IMR-90 (cell line): ENCODE measurements around the gene FHL2. TPM values are rescaled to one million over a fixed set of nuclear protein-coding genes. Genes with fewer than 3 reads are reported as not detected.
A peak's percentile ranks its signal among the peaks of the same experiment; 100 is the strongest.

ENCODE experiments used
- ATAC-seq: fragments of 200-7000 bp; cut with Tn5 transposase; 2 replicates; pipeline ENCODE4 v1.9.1; 2020; ENCODE audit warnings: low read depth, mild to moderate bottlenecking, moderate library complexity
- BruUV-seq: library from RNA; stranded (reverse); fragments of 400-500 nt; replicated peaks from 2 replicates; lab custom pipeline; 2021; lab: Mats Ljungman, UMichigan
- CTCF ChIA-PET: fragments of 300-600 bp; formaldehyde crosslinking; extraction: SDS; loops from one replicate; lab custom pipeline; 2021; ENCODE audit warnings: antibody characterized with exemption; lab: Yijun Ruan, JAX
- POLR2A ChIA-PET: fragments of 300-600 bp; sonication (Branson Sonifier 250); formaldehyde crosslinking; loops from one replicate; lab custom pipeline; 2022; ENCODE audit warnings: antibody characterized with exemption; ENCODE audit not compliant: unreplicated experiment; lab: Charles Lee
- DNase-seq: peaks from one replicate; pipeline ENCODE4 v3.0.0; 2013
- H2AFZ ChIP-seq: replicated peaks from 2 replicates; pipeline ENCODE3; 2013; ENCODE audit warnings: low read length, mild to moderate bottlenecking; ENCODE audit not compliant: poor library complexity
- H2AK5ac ChIP-seq: 2 replicates; pipeline ENCODE4 v1.6.1; 2013; ENCODE audit warnings: low read depth, low read length, inconsistent platforms
- H2AK9ac ChIP-seq: replicated peaks from 2 replicates; pipeline ENCODE3; 2013; ENCODE audit warnings: mild to moderate bottlenecking, low read depth, low read length, moderate library complexity; ENCODE audit not compliant: poor library complexity
- H2BK120ac ChIP-seq: 2 replicates; pipeline ENCODE4 v1.6.1; 2013; ENCODE audit warnings: low read depth, low read length, inconsistent platforms
- H2BK15ac ChIP-seq: 3 replicates; pipeline ENCODE4 v1.6.1; 2013; ENCODE audit warnings: low read depth, low read length, inconsistent platforms
- H2BK20ac ChIP-seq: 2 replicates; pipeline ENCODE4 v1.6.1; 2013; ENCODE audit warnings: low read depth, mild to moderate bottlenecking, inconsistent platforms, low read length, moderate library complexity
- H2BK5ac ChIP-seq: 2 replicates; pipeline ENCODE4 v1.6.1; 2013; ENCODE audit warnings: mild to moderate bottlenecking, low read depth, low read length, inconsistent platforms; ENCODE audit not compliant: poor library complexity, severe bottlenecking
- H3K14ac ChIP-seq: replicated peaks from 2 replicates; pipeline ENCODE4 v1.6.1; 2013; ENCODE audit warnings: low read depth, low read length, inconsistent platforms
- H3K18ac ChIP-seq: 2 replicates; pipeline ENCODE4 v1.6.1; 2013; ENCODE audit warnings: low read depth, low read length, control low read depth
- H3K23ac ChIP-seq: 2 replicates; pipeline ENCODE4 v1.6.1; 2013; ENCODE audit warnings: low read depth, low read length, inconsistent platforms
- H3K27ac ChIP-seq: 2 replicates; pipeline ENCODE4 v1.5.1; 2013; ENCODE audit warnings: mild to moderate bottlenecking, control low read depth, low read length; ENCODE audit not compliant: insufficient read depth
- H3K27me3 ChIP-seq: 2 replicates; pipeline ENCODE4 v1.6.1; 2013; ENCODE audit warnings: low read length; ENCODE audit not compliant: control insufficient read depth, insufficient read depth
- H3K36me3 ChIP-seq: 2 replicates; pipeline ENCODE4 v1.6.1; 2013; ENCODE audit warnings: low read length, mixed read lengths; ENCODE audit not compliant: control insufficient read depth, insufficient read depth
- H3K4ac ChIP-seq: 2 replicates; pipeline ENCODE4 v1.6.1; 2013; ENCODE audit warnings: low read depth, low read length, inconsistent platforms
- H3K4me1 ChIP-seq: 2 replicates; pipeline ENCODE4 v1.6.1; 2013; ENCODE audit warnings: low read length, mixed read lengths; ENCODE audit not compliant: control insufficient read depth, insufficient read depth
- H3K4me2 ChIP-seq: 2 replicates; pipeline ENCODE4 v1.6.1; 2013; ENCODE audit warnings: low read depth, mild to moderate bottlenecking, control low read depth, low read length, moderate library complexity
- H3K4me3 ChIP-seq: 2 replicates; pipeline ENCODE4 v1.5.1; 2013; ENCODE audit warnings: low read depth, mild to moderate bottlenecking, control low read depth, low read length, moderate library complexity; ENCODE audit not compliant: insufficient read depth
- H3K56ac ChIP-seq: 2 replicates; pipeline ENCODE4 v1.6.1; 2013; ENCODE audit warnings: low read length, inconsistent platforms; ENCODE audit not compliant: insufficient read depth; ENCODE audit errors: extremely low read depth
- H3K79me1 ChIP-seq, 2 experiments: 2 replicates each; pipeline ENCODE4 v1.6.1; 2013; ENCODE audit warnings: low read length in 2 of 2, inconsistent platforms in 1 of 2, low read depth in 1 of 2
- H3K9ac ChIP-seq: 2 replicates; pipeline ENCODE4 v1.6.1; 2013; ENCODE audit warnings: low read depth, low read length, control low read depth
- H3K9me1 ChIP-seq: 2 replicates; pipeline ENCODE4 v1.6.1; 2013; ENCODE audit warnings: low read length, inconsistent platforms; ENCODE audit not compliant: insufficient read depth
- H3K9me3 ChIP-seq: 2 replicates; pipeline ENCODE4 v1.6.1; 2013; ENCODE audit warnings: low read length; ENCODE audit not compliant: control insufficient read depth, insufficient read depth
- H4K20me1 ChIP-seq: 2 replicates; pipeline ENCODE4 v1.6.1; 2013; ENCODE audit warnings: low read length, inconsistent platforms; ENCODE audit not compliant: insufficient read depth
- H4K5ac ChIP-seq: 2 replicates; pipeline ENCODE4 v1.6.1; 2013; ENCODE audit warnings: mild to moderate bottlenecking, low read depth, low read length, control low read depth
- H4K8ac ChIP-seq, 2 experiments: 2 replicates each; pipeline ENCODE4 v1.6.1; 2013; ENCODE audit warnings: low read depth in 2 of 2, low read length in 2 of 2, control low read depth in 1 of 2, inconsistent platforms in 1 of 2
- H4K91ac ChIP-seq: 2 replicates; pipeline ENCODE4 v1.6.1; 2013; ENCODE audit warnings: low read depth, low read length, inconsistent platforms; ENCODE audit not compliant: insufficient read depth
- BHLHE40 ChIP-seq: fragments of 150-350 bp; IDR thresholded peaks from 2 replicates; pipeline ENCODE4 v1.6.1; 2016; ENCODE audit warnings: mild to moderate bottlenecking, low read depth, low read length
- CEBPB ChIP-seq: IDR thresholded peaks from 2 replicates; pipeline ENCODE4 v1.6.1; 2012; ENCODE audit warnings: low read depth, low read length, improper control_type of control experiment
- CHD1 ChIP-seq: IDR thresholded peaks from 2 replicates; pipeline ENCODE4 v1.6.1; 2012; ENCODE audit warnings: low read depth, low read length, improper control_type of control experiment
- MAZ ChIP-seq: IDR thresholded peaks from 2 replicates; pipeline ENCODE4 v1.6.1; 2012; ENCODE audit warnings: low read depth, mild to moderate bottlenecking, low read length, improper control_type of control experiment, moderate library complexity, borderline replicate concordance
- MXI1 ChIP-seq: IDR thresholded peaks from 2 replicates; pipeline ENCODE4 v1.6.1; 2012; ENCODE audit warnings: low read depth, mild to moderate bottlenecking, low read length, moderate library complexity, borderline replicate concordance
- NFE2L2 ChIP-seq: fragments of 150-350 bp; IDR thresholded peaks from 2 replicates; pipeline ENCODE4 v1.6.1; 2016; ENCODE audit warnings: low read depth, mild to moderate bottlenecking, low read length
- RAD21 ChIP-seq: IDR thresholded peaks from 2 replicates; pipeline ENCODE4 v1.6.1; 2012; ENCODE audit warnings: low read length, improper control_type of control experiment
- RFX5 ChIP-seq: IDR thresholded peaks from 2 replicates; pipeline ENCODE4 v1.8.0; 2012; ENCODE audit warnings: low read depth, mild to moderate bottlenecking, low read length, moderate library complexity
- SMC3 ChIP-seq: fragments of 150-350 bp; IDR thresholded peaks from 2 replicates; pipeline ENCODE4 v1.6.1; 2016; ENCODE audit warnings: low read depth, mild to moderate bottlenecking, antibody characterized with exemption, low read length, moderate library complexity
- WGBS, 2 experiments: methylation state at CpG; one replicate each; pipeline versions ENCODE4 v1.1.5 to v1.1.7; 2013; ENCODE audit warnings: missing lambda C conversion rate in 2 of 2; ENCODE audit not compliant: insufficient read length in 1 of 2; ENCODE audit errors: extremely low coverage in 2 of 2; 5-methylcytosine and 5-hydroxymethylcytosine counted together
- dilution Hi-C: fragments of 300-500 bp; cut with HindIII; formaldehyde crosslinking; loops from one replicate; pipeline ENCODE4 v1.14.3; 2018; ENCODE audit warnings: low sequenced_read_pairs; ENCODE audit not compliant: unreplicated experiment
- in situ Hi-C: fragments of 300-500 bp; cut with MboI; formaldehyde crosslinking; loops from 3 replicates; pipeline ENCODE4 v1.14.3; 2019; ENCODE audit warnings: low sequenced_read_pairs, inconsistent platforms, mixed read lengths
- intact Hi-C: fragments of 100-400 bp; cut with micrococcal nuclease; formaldehyde crosslinking; loops from 2 replicates; pipeline ENCODE4 v1.10.0; 2022
- polyA plus RNA-seq, 3 experiments: library from polyadenylated mRNA; depleted of rRNA; stranded (reverse); fragments of >200 nt; gene quantifications; 2 replicates each; pipeline ENCODE4 v1.2.3, GENCODE V29; 2012; ENCODE audit warnings: low replicate concordance in 1 of 3
- total RNA-seq: library from RNA; depleted of rRNA; stranded (reverse); fragments of >200 nt; gene quantifications from 2 replicates; pipeline ENCODE4 v1.2.3, GENCODE V29; 2012
- TF ChIP-seq, protein P1 (sequence below): conservative IDR thresholded peaks from 2 replicates; pipeline ENCODE4 v1.5.1; 2012; ENCODE audit warnings: mild to moderate bottlenecking, low read depth, low read length, improper control_type of control experiment

Gene FHL2
- total and polyA plus RNA-seq, 2 of the 4 experiments (the other 2 are of a cell fraction): 464 to 550 TPM

GRCh38 chr2:105320651-105321215, 78.1 kb downstream of the FHL2 start:
- in situ Hi-C loops (no loop called here), dilution Hi-C loops (no loop called here), intact Hi-C loops (no loop called here)
- Histone ChIP-seq H4K20me1 (peaks cover 25% of the 10 kb centered on the region; the same call in 1 of the 2 replicates), H2BK5ac (no peak overlapping the region), H4K5ac (no peak overlapping the region), H3K18ac (no peak overlapping the region), H3K27me3 (no peaks in the 10 kb centered on the region), H3K4ac (no peak overlapping the region), H2AK5ac (no peak overlapping the region), H3K14ac (no peak overlapping the region), H3K56ac (no peak overlapping the region), H3K23ac (no peak overlapping the region), H2AK9ac (no peak overlapping the region), H3K79me1 (peaks cover 38 to 70% of the 10 kb centered on the region in 2 experiments), H3K4me3 (no peak overlapping the region), H2AFZ (no peak overlapping the region), H3K4me2 (no peak overlapping the region), H2BK20ac (no peak overlapping the region), H2BK120ac (no peak overlapping the region), H3K9me1 (peaks cover 20% of the 10 kb centered on the region), H2BK15ac (no peak overlapping the region), H3K9me3 (no peaks in the 10 kb centered on the region), H3K4me1 (peaks cover 12% of the 10 kb centered on the region), H3K27ac (no peak overlapping the region), H4K8ac (no peak overlapping the region), H3K36me3 (no peaks in the 10 kb centered on the region), H3K9ac (no peak overlapping the region), H4K91ac (no peak overlapping the region)
- ChIA-PET CTCF (no interaction called here), POLR2A (no interaction called here)
- no CpG with 5 or more reads among the region's 7 CpGs for WGBS, 2 experiments
- no TSS peak for BruUV-seq
- DNase-seq (peak; percentile 17), ATAC-seq (no peak; the same call in 1 of the 2 replicates)
- TF ChIP-seq RFX5: no peak
- no peak for TF ChIP-seq NFE2L2
- no peak for TF ChIP-seq RAD21
- no peak for TF ChIP-seq CEBPB
- TF ChIP-seq, protein P1, sequence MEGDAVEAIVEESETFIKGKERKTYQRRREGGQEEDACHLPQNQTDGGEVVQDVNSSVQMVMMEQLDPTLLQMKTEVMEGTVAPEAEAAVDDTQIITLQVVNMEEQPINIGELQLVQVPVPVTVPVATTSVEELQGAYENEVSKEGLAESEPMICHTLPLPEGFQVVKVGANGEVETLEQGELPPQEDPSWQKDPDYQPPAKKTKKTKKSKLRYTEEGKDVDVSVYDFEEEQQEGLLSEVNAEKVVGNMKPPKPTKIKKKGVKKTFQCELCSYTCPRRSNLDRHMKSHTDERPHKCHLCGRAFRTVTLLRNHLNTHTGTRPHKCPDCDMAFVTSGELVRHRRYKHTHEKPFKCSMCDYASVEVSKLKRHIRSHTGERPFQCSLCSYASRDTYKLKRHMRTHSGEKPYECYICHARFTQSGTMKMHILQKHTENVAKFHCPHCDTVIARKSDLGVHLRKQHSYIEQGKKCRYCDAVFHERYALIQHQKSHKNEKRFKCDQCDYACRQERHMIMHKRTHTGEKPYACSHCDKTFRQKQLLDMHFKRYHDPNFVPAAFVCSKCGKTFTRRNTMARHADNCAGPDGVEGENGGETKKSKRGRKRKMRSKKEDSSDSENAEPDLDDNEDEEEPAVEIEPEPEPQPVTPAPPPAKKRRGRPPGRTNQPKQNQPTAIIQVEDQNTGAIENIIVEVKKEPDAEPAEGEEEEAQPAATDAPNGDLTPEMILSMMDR: no peak
- TF ChIP-seq SMC3: no peak
- no peak for TF ChIP-seq MAZ
- TF ChIP-seq MXI1: no peak
- TF ChIP-seq BHLHE40: no peak
- no peak for TF ChIP-seq CHD1
